ENCODE results near the gene SGTB.
"Not testable (repeated sequence)": the region's sequence is repeated elsewhere in the genome, so short reads cannot be mapped to it uniquely, and the experiment has no call there.

The SGTB gene

DNA sequence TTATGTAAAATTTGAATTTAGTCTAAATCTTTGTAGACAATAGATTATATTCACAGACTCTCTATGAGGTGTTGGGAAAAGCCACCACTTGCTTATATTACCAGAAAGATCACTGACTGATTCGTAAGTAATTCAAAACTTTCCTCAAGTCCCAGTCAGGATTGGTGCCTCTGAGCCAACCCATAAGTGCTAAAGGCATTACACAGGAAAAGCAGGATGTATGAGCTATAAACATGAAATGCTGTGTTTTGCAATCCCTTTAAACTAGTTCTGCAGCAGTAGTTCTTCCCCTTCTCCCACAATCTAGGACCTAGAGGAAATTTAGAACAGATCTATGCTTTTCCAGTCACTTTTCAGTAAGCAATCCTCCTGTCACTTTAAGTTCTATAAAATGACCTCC, 49.1 kb downstream of the SGTB start:
- DNase-seq (ENCODE audit: low read depth in 3 of 3) = no peak

DNA sequence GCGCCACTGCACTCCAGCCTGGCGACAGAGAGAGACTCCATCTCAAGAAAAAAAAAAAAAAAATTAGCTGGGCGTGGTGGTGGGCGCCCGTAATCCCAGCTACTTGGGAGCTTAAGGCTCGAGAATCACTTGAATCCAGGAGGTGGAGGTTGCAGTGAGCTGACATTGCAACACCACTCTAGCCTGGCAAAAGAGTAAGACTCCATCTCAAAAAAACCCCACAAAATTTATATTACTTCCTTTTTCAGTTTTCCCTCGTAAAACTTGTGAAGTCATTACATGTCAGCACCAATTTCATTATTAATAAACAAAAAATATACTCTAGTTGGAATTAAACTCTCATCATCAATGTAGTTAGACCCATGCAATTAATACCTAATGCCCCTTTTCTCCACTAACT, 53.2 kb downstream of the SGTB start:
- no peak for DNase-seq (ENCODE audit: low read depth in 3 of 3)

- no peak for DNase-seq (ENCODE audit: low read depth in 3 of 3)
Measured at GRCh38 chr5:65663804-65664521, 57.9 kb downstream of the SGTB start.

GRCh38 chr5:65654713-65655112, 67.2 kb downstream of the SGTB start:
- no peak for DNase-seq (ENCODE audit: low read depth in 3 of 3)

DNA sequence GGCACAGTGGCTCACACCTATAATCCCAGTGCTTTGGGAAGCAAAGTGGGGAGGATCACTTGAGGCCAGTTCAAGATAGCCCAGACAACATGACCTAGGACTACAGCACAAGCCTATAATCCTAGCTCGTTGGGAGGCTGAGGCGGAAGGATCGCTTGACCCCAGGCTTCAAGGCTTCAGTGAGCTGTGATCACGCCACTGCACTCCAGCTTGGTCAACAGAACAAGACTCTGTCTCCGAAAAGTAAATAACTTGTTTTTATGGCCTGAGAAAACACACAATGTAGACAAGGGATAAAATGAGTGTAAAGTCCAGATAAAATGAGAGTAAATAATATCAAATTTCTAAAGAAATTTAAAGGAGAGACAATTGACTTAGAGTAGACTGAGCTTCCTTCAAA, 70.8 kb downstream of the SGTB start:
- no peak for DNase-seq (ENCODE audit: low read depth in 3 of 3)

- DNase-seq (ENCODE audit: low read depth in 3 of 3) = no peak
Measured at GRCh38 chr5:65647941-65648340, 74.0 kb downstream of the SGTB start.

- DNase-seq (ENCODE audit: low read depth in 3 of 3) = no peak
Measured at GRCh38 chr5:65646938-65647337, 75.0 kb downstream of the SGTB start.

DNA sequence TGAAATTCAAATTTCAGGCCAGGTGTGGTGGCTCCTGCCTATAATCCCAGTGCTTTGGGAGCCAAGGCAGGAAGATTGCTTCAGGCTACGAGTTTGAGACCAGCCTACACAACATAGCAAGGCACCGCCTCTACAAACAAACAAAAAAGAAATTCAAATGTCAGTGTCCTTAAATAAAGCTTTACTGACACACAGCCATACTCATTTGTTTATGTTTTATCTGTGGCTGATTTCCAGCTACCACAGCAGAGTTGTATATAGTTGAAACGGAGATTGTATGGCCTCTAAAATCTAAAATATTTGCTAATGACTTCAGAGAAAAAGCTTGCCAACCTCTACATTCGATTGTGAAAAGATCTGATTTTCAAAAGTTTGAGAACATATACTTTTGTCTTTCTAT, 81.7 kb downstream of the SGTB start:
- no peak for DNase-seq (ENCODE audit: low read depth in 3 of 3)

DNA sequence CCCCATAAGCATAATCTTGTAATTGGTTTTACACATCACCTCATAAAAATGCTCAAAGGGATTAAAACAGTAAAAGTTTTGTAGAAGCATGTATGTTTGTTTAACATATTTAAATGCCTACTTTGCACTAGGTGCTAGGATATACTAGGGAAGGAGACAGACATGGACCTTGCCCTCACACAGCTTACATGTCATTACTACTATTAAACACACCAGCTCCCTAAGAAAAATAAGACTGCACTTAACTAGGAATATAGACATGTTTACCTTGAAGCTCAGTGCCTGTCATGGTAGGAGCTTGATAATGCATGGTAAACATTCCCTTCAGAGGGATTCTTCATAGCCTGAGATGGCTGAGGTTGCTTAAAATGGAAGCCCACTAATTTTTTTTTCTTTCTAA, 90.9 kb downstream of the SGTB start:
- DNase-seq (ENCODE audit: low read depth in 3 of 3) = no peak

DNA sequence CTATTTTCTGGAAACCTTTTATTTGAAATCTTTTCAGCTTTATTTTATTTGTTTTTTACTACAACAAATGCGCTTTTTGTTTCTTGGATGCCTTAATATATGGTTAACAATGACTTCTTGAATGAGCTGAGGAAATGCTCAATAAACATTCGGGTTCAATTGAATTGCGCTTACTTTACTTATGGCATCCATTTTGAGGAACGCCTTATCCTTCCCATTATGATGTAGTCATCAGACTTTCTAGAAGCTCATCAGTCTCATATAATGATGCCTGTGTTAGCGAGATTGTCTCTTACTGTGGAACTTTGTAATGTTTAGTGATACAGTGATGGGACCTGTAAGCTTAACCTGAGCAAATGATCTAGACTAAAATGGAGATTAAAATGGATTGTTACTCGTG, 96.2 kb downstream of the SGTB start:
- DNase-seq (ENCODE audit: low read depth in 3 of 3) = no peak

GRCh38 chr5:65624571-65625555, 97.0 kb downstream of the SGTB start, which contains the start of the genes SHLD3 and TRAPPC13:
SHLD3 (plus strand) TSS chr5:65625027; CDS start chr5:65629588, 4,561 bp downstream.
TRAPPC13 (plus strand) TSS chr5:65625027; CDS start chr5:65625061, 34 bp downstream.
- peak; percentile 51 to 71 (median 62) for DNase-seq (ENCODE audit: low read depth in 3 of 3)

GRCh38 chr5:65624025-65624570, 97.8 kb downstream of the SGTB start, which contains the start of gene TRIM23:
TRIM23 (minus strand) TSS chr5:65624333; CDS start chr5:65624274, 59 bp downstream.
- peak; percentile 68 to 82 (median 80) for DNase-seq (ENCODE audit: low read depth in 3 of 3)

DNA sequence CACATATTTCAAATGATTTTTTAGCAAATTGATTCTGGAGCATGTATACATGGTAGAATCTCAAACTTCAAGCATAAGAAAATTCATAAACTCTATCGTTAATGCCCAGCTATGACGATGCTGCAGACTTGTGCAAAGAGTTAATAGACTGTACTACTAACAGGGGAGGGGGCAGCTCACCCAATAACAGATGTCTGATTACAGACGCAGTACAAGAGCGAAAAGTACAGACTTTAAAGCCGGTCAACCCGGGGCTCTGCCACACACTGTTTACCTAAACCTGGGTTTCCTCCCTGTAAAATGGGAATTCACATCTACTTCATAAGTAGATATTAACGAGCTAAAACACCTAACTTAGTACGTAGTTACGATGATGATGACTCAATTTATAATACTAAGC, 98.4 kb downstream of the SGTB start:
- DNase-seq (ENCODE audit: low read depth in 3 of 3) = no peak

DNA sequence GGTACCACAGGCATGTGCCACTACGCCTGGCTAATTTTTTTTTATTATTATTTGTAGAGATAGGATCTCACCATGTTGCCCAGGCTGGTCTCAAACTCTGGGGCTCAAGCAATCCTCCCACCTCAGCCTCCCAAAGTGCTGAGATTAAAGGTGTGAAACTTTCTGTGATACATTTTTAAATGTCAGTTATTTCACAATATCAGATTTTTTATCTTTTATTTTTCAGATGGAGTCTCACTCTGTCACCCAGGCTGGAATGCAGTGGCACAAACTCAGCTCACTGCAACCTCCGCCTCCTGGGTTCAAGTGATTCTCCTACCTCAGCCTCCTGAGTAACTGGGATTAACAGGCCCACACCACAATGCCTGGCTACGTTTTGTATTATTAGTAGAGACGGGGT, 99.9 kb downstream of the SGTB start:
- not testable (repeated sequence) for DNase-seq (ENCODE audit: low read depth in 3 of 3)

DNA sequence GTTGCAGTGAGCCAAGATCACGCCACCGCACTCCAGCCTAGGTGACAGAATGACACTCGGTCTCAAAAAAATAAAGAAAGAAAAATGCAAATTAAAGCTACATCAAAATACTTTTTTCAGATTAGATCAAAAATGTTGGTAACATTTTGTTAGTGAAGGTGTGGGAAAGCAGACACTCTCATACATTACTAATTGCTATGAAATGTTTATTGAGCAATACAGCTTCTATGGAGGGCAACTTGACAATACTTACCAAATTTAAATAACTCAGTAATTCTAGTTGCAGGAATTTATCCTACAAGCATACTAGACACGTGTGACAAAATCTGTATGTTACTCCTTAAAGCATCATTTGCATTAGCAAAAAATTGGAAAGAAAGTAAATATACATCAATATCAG, 101.9 kb downstream of the SGTB start:
- no peak for DNase-seq (ENCODE audit: low read depth in 3 of 3)
